Activated naive CD4-positive, alpha-beta T cell (primary cell): ENCODE results near the gene MAPKAPK3.
A peak's percentile ranks its signal among the peaks of the same experiment; 100 is the strongest.

ENCODE experiments used
- DNase-seq, 4 experiments: peaks; one replicate each; lab custom pipeline; 2025; lab: John Stamatoyannopoulos, UW

The MAPKAPK3 gene

DNA sequence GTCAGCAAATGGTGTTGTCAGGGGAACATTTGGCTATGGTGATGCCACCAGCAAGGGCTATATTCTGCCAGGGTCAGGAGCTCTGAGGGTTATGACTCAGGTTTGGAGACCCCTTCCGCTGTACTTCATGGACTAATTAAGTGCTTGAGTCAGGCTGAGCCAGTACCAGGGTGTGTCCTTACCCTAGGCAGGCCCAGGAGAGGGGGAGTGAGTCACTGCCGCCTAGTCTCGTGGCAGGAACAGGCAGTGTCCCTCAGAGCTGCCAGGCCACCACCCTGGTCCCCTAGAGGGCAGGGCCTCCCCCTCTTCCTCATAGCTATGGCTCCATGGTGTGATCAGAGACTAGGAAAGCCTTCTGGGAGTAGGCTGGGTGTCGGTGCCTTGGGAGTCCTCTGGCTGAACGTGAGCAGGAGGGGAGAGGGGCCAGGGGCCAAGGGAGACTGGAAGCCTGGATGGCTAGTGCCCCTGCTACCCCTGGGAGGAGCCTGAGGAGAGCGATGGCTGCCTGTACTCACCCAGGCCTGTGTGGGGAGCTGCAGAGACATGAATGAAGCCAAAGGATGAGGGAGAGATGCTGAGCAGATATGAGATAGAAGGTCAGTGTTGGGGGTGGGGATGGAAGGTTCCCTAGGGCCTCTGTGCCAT is 10.6 kb downstream of the MAPKAPK3 start:
- DNase-seq = no peak

DNA sequence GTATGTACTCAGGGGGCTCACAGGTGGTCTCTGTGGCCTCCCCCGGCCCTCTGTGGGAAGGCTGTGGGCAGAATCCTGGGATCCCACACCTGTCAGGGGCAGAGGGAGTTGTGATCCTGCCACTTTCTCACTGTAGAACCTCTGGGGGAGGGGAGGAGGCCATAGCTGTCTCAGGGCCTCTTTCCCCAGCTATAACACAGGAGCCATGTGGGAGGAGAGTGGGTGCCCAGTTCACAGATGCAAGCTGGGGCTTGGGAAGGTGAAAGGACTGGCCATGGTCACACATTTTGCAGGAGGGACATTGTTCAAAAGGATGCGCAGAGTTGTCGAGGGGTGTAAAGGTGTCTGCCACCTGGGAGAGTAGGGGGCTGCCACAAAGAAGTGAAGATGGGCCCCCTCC is 11.7 kb downstream of the MAPKAPK3 start:
- DNase-seq = no peak

DNA sequence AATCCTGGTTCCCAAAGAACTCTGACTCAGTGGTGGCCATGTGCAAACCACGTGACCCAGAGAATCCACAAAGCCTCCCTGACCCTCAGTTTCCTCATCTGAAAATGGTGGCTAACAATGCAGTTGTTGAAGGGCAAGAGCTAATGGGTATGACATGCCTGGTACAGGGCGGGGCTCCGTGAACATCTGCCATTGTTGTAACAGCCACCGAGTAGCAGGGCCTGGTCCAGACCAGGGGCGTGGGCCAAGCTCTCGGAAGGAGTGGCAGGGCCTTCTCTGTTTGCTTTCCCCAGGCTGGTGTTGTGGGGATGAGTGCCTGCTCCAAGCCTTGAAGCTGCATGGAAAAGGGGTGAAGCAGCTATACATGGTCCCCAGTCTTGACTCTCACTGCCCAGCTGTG is 13.4 kb downstream of the MAPKAPK3 start:
- DNase-seq = no peak

DNA sequence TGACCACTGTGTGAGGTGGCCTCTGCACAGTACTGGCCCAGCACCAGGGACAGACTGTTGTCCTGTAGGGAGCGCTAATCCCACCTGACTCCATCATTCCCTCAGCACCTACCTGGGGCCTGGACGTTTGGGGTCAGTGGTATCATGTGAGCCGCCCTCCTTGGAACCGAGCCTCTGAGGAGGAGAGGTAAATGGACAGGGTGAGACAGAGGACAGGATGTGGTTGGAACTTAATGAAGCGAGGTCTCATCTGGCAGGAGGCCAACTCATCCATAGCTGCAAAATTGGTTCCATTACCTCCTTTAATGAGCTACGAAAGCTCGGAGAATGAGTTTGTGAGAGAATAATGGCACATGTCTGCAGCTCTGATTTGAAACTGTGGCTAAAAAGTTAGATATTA is 13.9 kb downstream of the MAPKAPK3 start:
- DNase-seq = no peak

DNA sequence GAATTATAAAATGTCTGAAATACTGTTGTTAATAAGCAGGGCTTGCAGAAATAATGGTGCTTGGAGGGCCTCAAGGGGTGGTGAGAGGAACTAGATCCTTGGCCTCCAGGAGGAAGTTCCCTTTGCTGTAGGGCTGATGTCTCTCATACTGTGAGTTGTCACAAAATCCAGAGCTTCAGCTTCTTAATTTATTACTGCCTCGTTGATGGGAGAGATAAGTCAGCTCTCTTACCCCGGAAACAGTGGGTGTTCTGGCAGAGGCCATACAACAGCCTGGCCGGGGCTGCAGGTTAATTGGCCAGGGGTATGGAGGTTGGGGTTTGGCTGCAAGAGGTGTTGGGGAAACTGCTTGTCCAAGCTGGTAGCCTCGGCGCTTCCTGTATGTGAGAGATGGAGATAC is 15.5 kb downstream of the MAPKAPK3 start:
- DNase-seq = no peak

DNA sequence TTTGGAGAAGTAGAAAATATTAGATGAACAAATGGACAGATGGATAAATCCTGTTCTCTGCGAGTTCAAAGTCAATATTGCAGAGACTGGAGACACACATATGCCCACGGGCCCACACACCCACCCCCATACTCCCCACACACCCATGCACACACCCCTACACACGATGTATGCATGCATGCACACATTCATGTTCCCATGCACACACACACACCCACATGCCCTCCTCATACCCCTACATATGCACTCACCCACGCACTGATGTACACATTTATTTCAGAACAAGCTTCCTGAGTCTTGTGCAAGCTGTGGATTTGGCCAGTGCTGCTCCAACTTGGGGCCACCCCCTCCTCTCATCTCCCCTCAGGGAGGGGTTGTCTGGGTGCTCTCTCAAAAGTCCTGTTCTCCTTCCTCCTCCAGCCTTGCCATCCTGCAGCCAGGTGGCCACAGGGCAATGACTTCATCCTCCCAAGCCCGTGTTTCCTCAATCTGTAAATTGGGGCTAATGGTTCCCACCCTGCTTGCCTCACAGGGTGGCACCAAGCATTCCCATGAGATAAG is 16.4 kb downstream of the MAPKAPK3 start:
- no peak for DNase-seq

DNA sequence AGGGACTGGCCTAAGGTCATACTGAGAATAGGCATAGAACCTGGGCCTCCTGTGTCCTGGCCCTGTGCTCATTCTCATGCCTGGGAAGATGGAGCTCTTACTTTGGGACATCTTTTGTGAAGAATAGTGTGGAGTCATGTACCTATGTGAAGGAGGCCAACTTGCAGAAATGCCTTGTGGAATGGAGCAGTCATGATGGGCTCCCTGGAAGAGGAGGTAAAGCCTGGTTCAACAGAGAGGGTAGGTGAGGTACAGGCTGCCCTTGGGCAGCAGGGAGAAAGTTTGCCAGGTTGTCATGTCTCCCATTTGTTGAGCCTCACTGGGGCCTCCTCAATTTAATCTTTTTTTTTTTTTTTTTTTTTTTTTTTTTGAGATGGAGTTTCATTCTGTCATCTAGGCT is 18.1 kb downstream of the MAPKAPK3 start:
- no peak for DNase-seq

DNA sequence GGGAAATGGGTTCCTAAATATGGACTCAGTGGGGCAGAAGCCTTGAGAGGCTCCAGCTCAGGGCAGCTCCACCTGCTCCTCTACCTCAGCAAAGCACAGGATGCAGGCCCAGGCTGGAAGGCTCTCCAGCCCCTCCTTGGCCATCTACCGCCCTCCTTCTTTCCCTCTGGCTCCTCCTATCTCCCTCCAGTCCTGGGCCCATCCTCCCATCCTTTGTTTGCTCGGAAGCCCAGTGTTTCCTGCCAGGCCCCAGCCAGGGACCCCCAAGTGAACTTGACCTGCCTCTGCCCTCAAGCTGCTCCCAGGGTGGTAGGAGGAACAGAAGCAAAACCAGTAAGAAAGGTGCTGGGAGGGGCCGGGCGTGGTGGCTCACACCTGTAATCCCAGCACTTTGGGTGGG is 20.1 kb downstream of the MAPKAPK3 start:
- DNase-seq = no peak

DNA sequence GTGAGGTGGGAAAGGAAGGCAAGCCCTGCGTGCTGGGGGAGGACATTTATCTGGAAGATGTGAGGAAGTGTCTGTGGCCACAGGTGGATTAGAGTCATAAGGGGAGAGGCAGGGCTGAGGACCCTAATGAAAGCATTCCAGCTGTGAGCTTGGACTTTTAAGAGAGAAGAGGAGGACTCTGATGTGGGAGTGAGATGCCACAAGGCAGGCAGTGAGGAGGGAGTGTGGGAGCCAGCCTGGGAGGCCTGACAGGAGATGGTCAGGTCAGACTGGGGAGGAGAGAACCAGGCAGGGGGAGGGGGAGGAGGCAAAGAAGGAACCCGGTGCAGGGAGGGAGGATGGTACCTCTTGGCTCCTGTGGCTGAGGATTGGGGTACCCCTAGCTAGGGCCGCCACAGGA is 21.0 kb downstream of the MAPKAPK3 start:
- no peak for DNase-seq

DNA sequence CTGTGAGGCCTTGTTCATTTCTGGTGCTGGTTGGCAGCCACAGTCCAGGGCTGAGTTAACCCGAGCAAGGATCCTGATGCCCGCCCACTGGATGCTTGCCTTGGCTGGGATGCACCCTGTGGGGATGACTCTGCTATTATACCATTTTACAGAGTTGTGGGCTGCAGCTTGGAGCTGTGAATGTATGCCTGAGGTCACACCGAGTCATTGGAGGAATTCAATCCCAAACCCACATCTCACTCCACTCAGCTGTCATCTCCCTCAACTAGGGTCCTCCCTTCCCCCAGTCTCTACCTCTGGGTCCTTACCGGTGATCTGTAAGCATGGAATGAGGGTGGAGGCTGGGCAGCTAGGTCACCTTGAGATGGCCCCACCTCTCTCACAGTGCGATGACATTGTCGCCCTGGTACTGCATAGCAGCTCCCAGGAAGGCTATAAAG is 22.1 kb downstream of the MAPKAPK3 start:
- no peak for DNase-seq

DNA sequence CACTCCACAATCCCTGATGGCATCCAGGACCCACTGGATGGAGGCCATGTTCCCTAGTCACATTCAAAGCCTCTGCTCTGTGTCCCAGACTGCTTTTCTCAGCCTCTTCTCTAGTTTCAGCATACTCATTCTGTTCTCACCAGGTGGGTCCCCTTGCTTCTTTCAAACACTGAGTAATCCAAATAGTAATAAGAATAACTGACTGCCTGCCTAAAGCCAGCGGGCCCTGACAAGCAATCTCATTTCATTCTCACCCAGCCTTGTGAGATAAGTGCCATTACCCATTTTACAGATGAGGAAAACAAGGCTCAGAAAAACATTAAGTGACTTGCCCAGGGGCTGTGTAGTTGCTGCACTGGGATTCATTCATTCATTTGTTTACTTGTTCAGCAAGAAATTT is 25.4 kb downstream of the MAPKAPK3 start:
- DNase-seq = no peak

DNA sequence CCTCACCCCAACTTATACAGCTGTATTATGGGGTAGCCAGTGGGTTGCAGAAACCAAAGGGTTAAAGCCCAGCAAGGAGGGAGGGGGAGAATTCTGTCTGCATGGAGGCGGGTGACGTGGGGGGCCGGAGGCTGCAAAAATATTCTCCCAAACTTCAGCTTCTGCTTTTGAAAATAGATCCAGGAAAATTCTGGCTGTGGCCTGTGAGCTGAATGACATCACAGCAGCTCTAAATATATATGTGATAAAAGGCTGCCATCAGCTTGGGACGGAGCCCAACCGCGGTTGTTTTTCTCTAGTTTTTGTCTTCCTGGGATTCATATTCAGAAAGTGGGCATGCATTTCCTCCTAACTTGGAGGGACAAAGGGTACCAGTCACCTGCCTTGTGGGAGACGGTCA is 27.6 kb downstream of the MAPKAPK3 start:
- no peak for DNase-seq

DNA sequence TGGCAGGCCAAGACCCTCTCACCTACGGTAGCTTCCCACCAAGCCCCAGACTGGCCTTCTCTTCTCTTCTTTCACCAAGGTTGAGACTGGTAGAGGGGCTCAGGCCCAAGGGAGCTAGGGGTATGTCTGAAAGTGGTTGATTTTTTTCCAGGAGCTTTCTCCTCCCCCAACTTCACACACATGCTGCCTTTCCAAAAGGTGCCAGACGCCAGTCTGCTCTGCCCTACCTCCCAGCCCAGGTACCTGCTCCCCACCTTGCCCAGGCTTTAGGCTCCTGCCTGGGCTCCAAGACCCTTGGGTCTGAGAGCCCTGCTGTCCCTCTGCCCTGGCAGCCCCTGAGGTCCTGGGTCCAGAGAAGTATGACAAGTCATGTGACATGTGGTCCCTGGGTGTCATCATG is 28.4 kb downstream of the MAPKAPK3 start:
- DNase-seq = no peak

DNA sequence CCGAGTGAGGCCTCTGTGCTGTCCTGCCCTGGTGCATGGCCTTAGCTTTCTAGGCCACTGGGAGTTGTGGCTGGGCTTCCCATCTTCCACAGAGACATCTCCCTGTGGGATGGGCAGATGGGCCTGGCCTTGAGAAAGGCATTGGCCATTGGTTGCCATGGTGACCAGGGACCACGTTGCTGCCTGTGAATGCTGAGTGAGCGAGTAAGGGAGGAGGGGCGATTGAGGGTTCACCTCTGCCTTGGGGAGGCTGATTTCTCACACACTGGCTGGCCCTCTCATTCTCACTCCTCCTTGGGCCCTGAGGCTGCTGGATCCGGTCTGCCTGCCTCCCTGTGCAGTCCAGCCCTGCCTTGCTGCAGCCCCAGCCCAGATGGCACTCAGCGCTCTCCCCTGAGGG is 31.4 kb downstream of the MAPKAPK3 start:
- DNase-seq = no peak

DNA sequence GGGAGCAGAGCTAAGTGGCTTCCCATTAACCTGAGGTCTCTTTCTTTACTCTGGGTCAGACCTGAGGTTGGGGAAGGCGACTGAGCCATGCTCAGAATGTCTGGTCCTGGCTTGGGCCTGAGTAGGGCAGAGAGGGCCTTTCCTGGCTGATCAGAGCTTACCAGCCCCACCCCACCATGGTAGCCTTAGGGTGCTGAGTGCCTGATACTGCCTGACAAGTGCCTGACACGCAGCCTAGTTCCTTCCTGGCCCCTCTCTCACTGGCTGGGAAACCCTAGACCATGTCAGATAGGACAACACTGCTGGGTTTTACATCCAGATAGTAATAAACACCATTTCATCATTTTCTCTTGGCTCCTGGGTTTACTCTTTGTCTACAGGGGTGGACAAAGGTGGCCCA is 32.0 kb downstream of the MAPKAPK3 start:
- no peak for DNase-seq

DNA sequence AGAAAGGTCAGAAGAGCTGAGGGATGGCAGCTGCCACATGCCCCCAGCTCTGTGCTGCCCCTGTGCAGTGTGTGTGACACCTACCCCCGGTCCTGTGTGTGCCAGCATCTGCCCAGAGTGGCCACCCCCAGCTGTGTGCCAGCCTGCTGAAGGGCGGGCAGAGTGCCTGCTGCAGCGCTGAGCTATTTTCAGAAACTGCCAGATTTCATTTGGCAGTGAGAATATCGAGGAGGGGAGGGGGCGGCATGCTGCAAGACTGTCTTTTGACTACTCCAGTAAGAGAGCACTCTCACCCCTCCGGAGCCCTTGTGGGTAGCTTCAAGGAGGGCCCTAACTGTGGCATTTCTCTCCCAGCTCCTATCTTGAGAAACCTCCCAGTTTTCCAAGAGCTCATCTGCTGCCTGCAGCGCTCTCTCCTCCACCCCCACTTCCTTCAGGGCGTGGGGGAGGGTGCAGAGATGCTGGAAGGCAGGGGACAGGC is 32.5 kb downstream of the MAPKAPK3 start:
- DNase-seq = no peak

DNA sequence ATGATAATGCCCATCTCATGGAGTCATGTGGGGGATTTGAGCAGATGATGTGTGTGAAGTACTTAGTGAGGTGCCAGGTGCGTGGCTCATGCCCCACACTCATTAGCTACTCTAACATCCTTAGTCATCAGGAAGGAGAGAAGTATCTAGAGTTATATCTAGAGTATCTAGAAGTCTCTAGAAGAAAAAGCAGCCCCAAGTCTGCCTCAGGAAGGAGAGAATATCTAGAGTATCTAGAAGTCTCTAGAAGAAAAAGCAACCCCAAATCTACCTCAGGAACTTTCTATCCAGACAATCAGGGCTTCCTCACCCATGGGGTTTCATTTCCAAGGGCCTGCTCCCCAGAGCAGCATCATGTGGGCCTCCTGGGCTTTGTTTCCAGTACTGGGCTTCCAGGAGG is 33.1 kb downstream of the MAPKAPK3 start:
- DNase-seq = no peak

DNA sequence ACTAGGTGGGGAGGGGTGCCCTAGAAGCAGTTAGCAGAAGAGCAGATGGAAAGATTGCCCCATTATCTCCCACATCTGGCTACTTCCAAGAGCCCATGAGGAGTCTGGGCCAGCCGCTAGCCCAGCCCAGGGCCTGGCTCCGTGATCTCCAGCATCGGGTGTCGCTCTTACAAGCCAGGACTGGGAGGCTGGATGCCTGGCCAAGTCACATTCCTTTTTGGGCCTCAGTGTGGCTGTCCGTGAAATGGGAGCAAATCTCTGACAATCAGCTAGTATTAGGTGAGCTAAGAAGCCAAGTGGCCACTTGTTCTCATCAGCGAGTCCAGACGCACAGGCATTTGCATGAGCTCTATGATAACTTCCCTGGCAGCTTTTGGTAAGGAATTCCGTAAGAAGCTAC is 34.5 kb downstream of the MAPKAPK3 start:
- DNase-seq = no peak

DNA sequence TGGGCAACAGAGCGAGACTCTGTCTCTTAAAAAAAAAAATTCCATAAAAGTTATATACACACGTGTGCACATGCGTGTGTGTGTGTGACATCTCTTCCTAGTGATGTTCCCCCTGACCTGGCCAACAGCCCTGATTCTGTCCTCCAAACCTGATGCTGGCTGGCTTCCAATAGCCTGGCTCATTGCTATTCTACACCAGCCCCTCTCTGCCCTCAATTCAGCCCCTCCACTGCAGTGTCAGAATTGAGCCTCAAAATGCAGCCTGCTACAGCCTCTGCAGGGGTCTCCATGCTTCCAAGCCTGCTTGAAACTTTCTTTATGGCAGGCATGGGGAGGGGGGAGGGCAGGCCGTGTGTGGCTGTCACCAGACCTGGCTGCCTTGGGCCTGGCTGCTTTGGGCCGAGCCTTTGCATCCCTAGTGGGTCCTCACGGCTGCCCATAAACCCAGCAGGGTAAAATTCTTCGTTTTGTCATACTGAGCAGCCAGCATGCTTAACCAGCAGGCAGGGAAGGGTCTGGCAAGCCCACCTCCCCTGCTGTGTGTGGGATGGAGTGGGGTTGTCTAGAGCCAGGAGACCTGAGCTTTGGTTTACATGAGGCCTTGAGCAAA is 35.1 kb downstream of the MAPKAPK3 start:
- DNase-seq = no peak

DNA sequence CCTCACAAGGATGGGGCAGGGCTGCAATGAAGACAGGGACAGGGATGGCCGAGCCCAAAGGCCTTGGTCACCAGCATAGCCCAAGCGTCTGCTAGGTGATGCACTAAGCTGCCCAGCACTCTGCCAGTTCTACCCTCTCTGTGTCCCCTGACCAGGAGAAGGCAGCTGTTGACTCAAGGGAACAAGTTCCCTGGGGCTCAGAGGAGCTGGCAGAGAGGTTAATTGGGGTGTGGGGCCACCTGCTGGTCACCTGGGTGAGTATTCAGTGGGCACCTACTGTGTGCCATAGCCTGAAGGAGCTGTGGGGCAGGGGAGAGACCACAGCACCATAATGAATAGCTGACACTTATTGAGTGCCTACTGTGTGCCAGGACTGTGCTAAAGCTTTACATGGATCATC is 35.8 kb downstream of the MAPKAPK3 start:
- peak in 1 of 4 experiments; percentile 34 for DNase-seq

DNA sequence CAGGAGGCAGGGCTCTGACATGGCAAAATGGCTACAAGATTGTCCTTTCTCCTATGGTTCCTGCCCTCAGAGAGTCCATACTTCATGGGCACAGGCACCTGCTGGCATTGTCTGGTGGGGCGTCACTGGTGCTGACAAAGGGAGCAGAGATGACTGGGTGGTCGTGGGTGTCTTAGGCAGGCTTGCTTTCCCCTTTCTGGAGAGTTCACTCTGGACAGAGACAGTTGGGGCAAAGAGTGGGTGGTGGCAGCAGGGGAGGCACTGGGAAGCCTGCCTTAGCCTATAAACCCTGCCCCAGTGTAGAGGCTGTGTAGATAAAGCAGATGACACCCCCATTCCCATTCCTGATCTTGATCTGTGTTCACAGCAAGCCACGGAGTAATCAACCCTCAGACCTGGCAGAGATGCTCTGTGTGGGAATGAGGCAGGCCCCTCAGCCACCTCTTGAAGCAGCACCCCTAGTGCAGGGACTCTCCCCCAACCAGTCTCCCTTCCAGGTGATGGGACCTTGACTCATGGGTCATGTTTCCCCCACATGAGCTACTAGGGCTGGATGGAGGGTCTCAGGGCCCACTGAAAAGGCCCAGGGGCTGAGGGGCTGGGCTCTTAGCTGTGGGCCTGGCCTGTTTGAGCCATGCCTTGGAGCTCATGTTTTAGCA is 37.1 kb downstream of the MAPKAPK3 start:
- DNase-seq = no peak

DNA sequence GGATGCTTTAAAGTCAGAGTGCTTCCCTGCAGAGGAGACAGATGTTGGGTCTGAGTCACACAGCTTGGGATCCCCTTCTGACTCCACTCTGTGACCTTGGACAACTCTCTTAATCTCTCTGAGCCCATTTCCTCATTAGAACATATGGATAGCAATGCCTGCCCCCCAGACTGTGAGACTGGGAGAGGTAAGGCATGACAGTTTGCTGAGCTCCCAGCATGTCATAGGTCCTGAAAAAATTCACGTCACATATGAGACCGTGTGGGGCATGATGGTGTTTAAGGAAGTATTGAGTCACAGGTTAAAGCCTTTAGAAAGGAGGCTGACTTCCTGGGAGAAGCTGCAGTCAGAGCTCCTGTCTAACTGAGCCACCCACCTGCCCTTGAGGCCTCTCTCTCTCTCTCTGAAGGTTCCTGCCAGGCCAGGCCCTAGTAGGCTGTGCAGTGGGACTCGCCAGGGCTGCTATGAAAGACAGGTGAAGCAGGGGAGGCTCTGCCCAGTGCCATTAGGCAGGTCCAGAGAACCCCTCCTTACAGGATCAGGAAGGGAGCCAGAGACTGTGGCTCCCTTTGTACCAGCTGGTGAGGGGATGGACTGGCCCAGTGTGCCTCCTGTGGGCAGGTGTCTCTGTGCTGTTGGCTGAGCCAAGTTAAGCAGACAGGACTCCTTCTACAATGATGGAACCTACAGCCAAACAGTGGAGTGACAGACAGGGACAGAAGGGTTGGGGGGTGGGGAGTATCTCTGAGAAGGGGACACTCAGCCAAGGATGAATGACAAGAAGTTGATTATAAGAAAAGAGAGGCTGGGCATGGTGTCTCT is 38.3 kb downstream of the MAPKAPK3 start:
- no peak for DNase-seq
